Measurements from ENCODE around the gene RCAN3. TPM values are rescaled to one million over a fixed set of nuclear protein-coding genes. Genes with fewer than 3 reads are reported as not detected.
A peak's percentile ranks its signal among the peaks of the same experiment; 100 is the strongest.

The RCAN3 gene
- total and polyA plus RNA-seq, 2 of the 13 experiments (the other 11 are each of a cell fraction or from before 2014, with no cell fraction given): 12.2 to 13.3 TPM

DNA sequence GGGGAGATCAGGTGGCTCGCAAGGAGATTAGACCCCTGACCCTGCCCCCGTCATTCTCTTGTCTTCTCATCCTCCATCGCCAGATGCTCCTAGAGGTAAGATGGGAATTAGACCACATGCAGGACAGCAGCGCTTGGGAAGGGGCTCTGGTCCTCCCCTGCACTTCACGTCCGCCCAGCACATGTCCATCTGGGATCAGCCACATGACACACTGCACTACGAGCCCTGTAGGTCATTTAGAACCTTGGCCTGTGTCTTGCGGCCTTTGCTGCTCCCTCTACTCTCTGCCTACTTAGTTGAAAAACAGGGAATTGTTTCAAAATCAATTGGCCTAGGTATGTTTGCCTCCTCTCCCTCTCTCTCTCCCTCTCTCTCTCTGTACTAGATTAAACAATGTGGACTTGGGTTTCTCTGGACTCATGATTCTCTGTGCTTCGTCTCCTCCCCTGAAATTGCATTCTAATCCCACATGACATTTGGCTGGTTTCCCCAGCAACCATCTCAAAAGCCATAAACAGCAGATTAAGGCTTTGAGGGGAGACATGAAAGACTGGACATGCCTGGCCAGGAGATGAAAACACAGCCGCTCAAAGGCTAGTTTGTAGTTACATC is 49.4 kb downstream of the RCAN3 start (continued):
- TF ChIP-seq, protein P1, sequence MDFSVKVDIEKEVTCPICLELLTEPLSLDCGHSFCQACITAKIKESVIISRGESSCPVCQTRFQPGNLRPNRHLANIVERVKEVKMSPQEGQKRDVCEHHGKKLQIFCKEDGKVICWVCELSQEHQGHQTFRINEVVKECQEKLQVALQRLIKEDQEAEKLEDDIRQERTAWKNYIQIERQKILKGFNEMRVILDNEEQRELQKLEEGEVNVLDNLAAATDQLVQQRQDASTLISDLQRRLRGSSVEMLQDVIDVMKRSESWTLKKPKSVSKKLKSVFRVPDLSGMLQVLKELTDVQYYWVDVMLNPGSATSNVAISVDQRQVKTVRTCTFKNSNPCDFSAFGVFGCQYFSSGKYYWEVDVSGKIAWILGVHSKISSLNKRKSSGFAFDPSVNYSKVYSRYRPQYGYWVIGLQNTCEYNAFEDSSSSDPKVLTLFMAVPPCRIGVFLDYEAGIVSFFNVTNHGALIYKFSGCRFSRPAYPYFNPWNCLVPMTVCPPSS (IDR thresholded peaks at IDR 0.05): no peak
- no peak for TF ChIP-seq GPN1 (CRISPR knock-in tag; IDR thresholded peaks at IDR 0.05; ENCODE audit: borderline replicate concordance)
- TF ChIP-seq ZNF678 (CRISPR knock-in tag; IDR thresholded peaks at IDR 0.05): 0 out of 2 replicates have a peak, but pooled peaks have one; percentile 61
- TF ChIP-seq, protein P2, sequence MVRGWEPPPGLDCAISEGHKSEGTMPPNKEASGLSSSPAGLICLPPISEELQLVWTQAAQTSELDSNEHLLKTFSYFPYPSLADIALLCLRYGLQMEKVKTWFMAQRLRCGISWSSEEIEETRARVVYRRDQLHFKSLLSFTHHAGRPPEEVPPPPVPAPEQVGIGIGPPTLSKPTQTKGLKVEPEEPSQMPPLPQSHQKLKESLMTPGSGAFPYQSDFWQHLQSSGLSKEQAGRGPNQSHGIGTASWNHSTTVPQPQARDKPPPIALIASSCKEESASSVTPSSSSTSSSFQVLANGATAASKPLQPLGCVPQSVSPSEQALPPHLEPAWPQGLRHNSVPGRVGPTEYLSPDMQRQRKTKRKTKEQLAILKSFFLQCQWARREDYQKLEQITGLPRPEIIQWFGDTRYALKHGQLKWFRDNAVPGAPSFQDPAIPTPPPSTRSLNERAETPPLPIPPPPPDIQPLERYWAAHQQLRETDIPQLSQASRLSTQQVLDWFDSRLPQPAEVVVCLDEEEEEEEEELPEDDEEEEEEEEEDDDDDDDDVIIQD (CRISPR knock-in tag; IDR thresholded peaks at IDR 0.05; ENCODE audit: low read depth): no peak
- TF ChIP-seq SALL1 (CRISPR knock-in tag; IDR thresholded peaks at IDR 0.05): peak; percentile 86
- TF ChIP-seq ZFP62 (CRISPR knock-in tag; IDR thresholded peaks at IDR 0.05): no peak
- TF ChIP-seq MTF1 (CRISPR knock-in tag; IDR thresholded peaks at IDR 0.05): no peak
- no peak for TF ChIP-seq NFIB (CRISPR knock-in tag; IDR thresholded peaks at IDR 0.05; ENCODE audit: borderline replicate concordance)
- no peak for TF ChIP-seq ZNF274 (CRISPR knock-in tag; IDR thresholded peaks at IDR 0.05)
- TF ChIP-seq, protein P3, sequence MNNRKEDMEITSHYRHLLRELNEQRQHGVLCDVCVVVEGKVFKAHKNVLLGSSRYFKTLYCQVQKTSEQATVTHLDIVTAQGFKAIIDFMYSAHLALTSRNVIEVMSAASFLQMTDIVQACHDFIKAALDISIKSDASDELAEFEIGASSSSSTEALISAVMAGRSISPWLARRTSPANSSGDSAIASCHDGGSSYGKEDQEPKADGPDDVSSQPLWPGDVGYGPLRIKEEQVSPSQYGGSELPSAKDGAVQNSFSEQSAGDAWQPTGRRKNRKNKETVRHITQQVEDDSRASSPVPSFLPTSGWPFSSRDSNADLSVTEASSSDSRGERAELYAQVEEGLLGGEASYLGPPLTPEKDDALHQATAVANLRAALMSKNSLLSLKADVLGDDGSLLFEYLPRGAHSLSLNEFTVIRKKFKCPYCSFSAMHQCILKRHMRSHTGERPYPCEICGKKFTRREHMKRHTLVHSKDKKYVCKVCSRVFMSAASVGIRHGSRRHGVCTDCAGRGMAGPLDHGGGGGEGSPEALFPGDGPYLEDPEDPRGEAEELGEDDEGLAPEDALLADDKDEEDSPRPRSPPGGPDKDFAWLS (CRISPR knock-in tag; IDR thresholded peaks at IDR 0.05; ENCODE audit: borderline replicate concordance): no peak
- TF ChIP-seq ZSCAN30 (CRISPR knock-in tag; IDR thresholded peaks at IDR 0.05): no peak
- peak; percentile 53; the same call in 1 of the 2 replicates for TF ChIP-seq ZNF746 (CRISPR knock-in tag; IDR thresholded peaks at IDR 0.05)
- TF ChIP-seq RARG (CRISPR knock-in tag; IDR thresholded peaks at IDR 0.05; ENCODE audit: low read depth): no peak
- TF ChIP-seq ZNF616 (CRISPR knock-in tag; IDR thresholded peaks at IDR 0.05; ENCODE audit: low read depth): 0 out of 2 replicates have a peak, but pooled peaks have one; percentile 67
- no peak for TF ChIP-seq ZNF615 (CRISPR knock-in tag; IDR thresholded peaks at IDR 0.05; ENCODE audit: borderline replicate concordance)
- no peak for TF ChIP-seq ATM (IDR thresholded peaks at IDR 0.05; ENCODE audit: borderline replicate concordance)
- TF ChIP-seq ZNF776 (CRISPR knock-in tag; IDR thresholded peaks at IDR 0.05): no peak
- TF ChIP-seq ZNF747 (CRISPR knock-in tag; IDR thresholded peaks at IDR 0.05; ENCODE audit: borderline replicate concordance): 0 out of 2 replicates have a peak, but pooled peaks have one; percentile 36
- TF ChIP-seq CHCHD3 (CRISPR knock-in tag; IDR thresholded peaks at IDR 0.05): no peak
- no peak for TF ChIP-seq EEA1 (CRISPR knock-in tag; IDR thresholded peaks at IDR 0.05; ENCODE audit: borderline replicate concordance)
- no peak for TF ChIP-seq CHD2 (IDR thresholded peaks at IDR 0.05; ENCODE audit: low read depth, low read length)
- TF ChIP-seq, protein P4, sequence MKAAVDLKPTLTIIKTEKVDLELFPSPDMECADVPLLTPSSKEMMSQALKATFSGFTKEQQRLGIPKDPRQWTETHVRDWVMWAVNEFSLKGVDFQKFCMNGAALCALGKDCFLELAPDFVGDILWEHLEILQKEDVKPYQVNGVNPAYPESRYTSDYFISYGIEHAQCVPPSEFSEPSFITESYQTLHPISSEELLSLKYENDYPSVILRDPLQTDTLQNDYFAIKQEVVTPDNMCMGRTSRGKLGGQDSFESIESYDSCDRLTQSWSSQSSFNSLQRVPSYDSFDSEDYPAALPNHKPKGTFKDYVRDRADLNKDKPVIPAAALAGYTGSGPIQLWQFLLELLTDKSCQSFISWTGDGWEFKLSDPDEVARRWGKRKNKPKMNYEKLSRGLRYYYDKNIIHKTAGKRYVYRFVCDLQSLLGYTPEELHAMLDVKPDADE (CRISPR knock-in tag; IDR thresholded peaks at IDR 0.05): no peak
- 0 out of 2 replicates have a peak, but pooled peaks have one; percentile 55 for TF ChIP-seq ELF3 (CRISPR knock-in tag; IDR thresholded peaks at IDR 0.05)
- no peak for TF ChIP-seq CAMTA2 (CRISPR knock-in tag; IDR thresholded peaks at IDR 0.05; ENCODE audit: borderline replicate concordance)
- TF ChIP-seq SAFB2 (CRISPR knock-in tag; IDR thresholded peaks at IDR 0.05; ENCODE audit: borderline replicate concordance, low read depth): peak; percentile 57; the same call in 1 of the 2 replicates
- peak; percentile 88; the same call in 1 of the 2 replicates for TF ChIP-seq KDM5B (CRISPR knock-in tag; IDR thresholded peaks at IDR 0.05; ENCODE audit: borderline replicate concordance)

Measured in HepG2 (cell line).